NCI-H748 (cell line): Measurements from ENCODE around the gene KIF19.

ENCODE experiments used
- DNase-seq: peaks from one replicate; lab custom pipeline; 2025; ENCODE audit not compliant: unreplicated experiment; lab: John Stamatoyannopoulos, UW

The KIF19 gene

GRCh38 chr17:74339537-74340195 is 13.6 kb downstream of the KIF19 start:
- DNase-seq: peak; percentile 62

- no peak for DNase-seq
Measured at GRCh38 chr17:74340470-74341023, 14.5 kb downstream of the KIF19 start.

GRCh38 chr17:74342224-74342623 is 16.2 kb downstream of the KIF19 start:
- peak; percentile 30 for DNase-seq

GRCh38 chr17:74343121-74343520 is 17.1 kb downstream of the KIF19 start:
- no peak for DNase-seq

- no peak for DNase-seq
Measured at GRCh38 chr17:74343526-74344284, 17.7 kb downstream of the KIF19 start.

- DNase-seq: no peak
Measured at GRCh38 chr17:74344658-74345057, 18.6 kb downstream of the KIF19 start.

GRCh38 chr17:74345433-74346241 is 19.6 kb downstream of the KIF19 start:
- DNase-seq: no peak

GRCh38 chr17:74347646-74348045 is 21.6 kb downstream of the KIF19 start:
- no peak for DNase-seq

GRCh38 chr17:74349120-74349519 is 23.1 kb downstream of the KIF19 start:
- no peak for DNase-seq

GRCh38 chr17:74350486-74350885 is 24.5 kb downstream of the KIF19 start:
- peak; percentile 16 for DNase-seq

- DNase-seq: no peak
Measured at GRCh38 chr17:74351552-74352210, 25.7 kb downstream of the KIF19 start.

GRCh38 chr17:74353446-74354060 is 27.5 kb downstream of the KIF19 start:
- DNase-seq: no peak

GRCh38 chr17:74354123-74354522 is 28.1 kb downstream of the KIF19 start:
- no peak for DNase-seq

GRCh38 chr17:74354561-74354960 is 28.5 kb downstream of the KIF19 start:
- DNase-seq: no peak

GRCh38 chr17:74355065-74355464 is 29.0 kb downstream of the KIF19 start:
- DNase-seq: no peak

- no peak for DNase-seq
Measured at GRCh38 chr17:74356646-74357465, 30.8 kb downstream of the KIF19 start.

GRCh38 chr17:74357466-74357809 is 31.4 kb downstream of the KIF19 start:
- DNase-seq: no peak

GRCh38 chr17:74358697-74359096 is 32.7 kb downstream of the KIF19 start:
- DNase-seq: no peak

GRCh38 chr17:74359916-74360315 is 33.9 kb downstream of the KIF19 start:
- DNase-seq: no peak

GRCh38 chr17:74360899-74361229 is 34.8 kb downstream of the KIF19 start:
- DNase-seq: no peak
